AG09319 (cell line): Measurements from ENCODE around the gene CHCHD5.
"Not testable (repeated sequence)": the region's sequence is repeated elsewhere in the genome, so short reads cannot be mapped to it uniquely, and the experiment has no call there.

Source experiments
- DNase-seq: peaks from one replicate; pipeline ENCODE4 v3.0.0-alpha.2; 2010; ENCODE audit warnings: low read depth; ENCODE audit errors: extremely low read depth
- CTCF ChIP-seq: IDR thresholded peaks from 2 replicates; pipeline ENCODE4 v1.5.1; 2011; ENCODE audit warnings: low read depth, mild to moderate bottlenecking, inconsistent platforms, low read length, moderate library complexity

CHCHD5 gene

DNA sequence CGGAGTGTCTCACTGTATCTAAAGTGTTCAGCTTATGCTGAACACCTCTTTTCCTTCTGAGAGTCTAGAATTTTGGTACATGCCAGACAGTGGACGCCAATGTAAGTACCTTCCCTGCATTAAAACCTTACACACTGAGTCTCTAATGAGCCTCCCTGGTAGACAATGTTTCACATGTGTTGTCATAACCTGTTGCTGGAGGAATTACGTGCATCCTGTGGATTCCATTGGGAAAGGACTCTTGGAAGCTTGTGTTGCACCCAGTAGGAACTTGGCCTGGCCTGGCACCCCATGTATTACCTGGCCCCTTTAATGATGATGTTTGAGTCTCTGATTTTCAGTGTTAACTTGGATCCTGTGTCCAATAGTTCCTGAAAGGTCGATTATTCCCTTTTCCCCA, 20.5 kb downstream of the CHCHD5 start:
- no peak for TF ChIP-seq CTCF
- no peak for DNase-seq

DNA sequence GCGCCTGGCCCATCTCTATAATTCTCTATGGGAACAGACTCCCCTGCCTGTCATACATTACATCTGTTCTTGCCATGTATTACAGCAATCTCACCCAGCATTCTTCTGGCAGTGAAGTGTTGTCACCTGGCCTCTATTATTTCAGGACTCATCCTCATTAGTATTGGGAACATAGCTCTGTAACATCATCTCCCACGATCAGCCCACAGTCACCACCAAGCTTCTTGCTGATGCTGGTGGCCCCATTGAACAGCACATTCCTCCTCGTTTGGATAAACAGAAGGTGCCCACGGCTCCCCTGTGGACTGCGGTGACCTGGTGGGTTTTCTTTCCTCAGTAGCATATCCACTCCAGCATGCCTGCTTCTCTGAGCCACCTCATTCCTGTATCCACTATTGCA, 21.5 kb downstream of the CHCHD5 start:
- no peak for DNase-seq
- no peak for TF ChIP-seq CTCF

DNA sequence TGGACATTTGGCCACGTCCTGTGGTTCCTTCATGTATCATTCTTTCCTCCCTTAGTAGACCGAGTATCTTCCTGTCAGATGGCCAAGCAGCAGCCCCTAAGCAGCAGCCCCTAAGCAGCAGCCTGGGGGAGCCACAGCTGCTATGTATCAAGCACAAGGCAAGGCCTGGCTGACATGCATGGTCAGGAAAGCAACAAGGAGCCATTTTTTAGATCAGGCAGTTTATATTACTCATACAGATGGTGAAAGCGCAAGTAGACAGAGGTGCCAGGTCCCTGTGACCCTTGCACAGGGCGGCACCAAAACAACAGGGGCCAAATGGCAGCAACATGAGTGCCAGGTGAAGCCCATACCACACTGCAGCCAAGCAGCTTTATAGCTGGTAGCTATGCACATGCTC, 22.1 kb downstream of the CHCHD5 start:
- no peak for TF ChIP-seq CTCF
- no peak for DNase-seq

DNA sequence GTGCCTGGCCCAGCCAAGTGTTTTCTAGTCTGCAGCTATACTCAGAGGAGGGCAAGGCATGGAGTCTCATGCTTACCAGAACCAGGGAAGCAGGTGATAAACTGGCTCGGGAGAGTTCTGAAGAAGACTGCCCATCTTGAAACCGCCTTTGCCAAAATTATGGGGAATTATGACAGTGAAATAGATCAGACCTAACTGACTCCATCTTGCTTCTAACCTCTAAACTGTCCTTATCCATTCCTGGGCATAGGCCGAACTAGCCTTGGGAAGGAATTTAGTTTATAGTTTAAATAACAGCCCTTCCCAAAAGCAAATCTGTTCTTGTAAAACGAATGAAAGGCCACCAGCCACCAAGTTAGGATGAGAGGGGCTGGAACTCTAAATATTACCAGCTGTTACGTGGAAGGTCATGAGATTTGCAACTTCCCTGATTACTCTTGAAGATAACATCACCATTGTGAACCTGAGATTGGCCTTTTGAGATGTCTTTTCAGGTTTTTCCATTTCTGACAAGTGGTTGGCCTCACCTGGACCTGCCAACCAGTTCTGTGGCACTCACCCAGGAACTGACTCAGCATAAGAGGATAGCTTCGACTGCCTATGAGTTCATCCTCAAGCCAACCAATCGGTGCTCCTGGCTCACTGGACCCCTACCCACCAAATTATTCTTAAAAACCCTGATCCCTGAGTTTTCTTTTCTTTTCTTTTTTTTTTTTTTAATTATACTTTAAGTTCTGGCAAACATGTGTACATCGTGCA, 23.4 kb downstream of the CHCHD5 start:
- TF ChIP-seq CTCF, result no peak
- DNase-seq, result no peak

GRCh38 chr2:112609320-112609719, 24.9 kb downstream of the CHCHD5 start:
- not testable (repeated sequence) for DNase-seq

- DNase-seq, result not testable (repeated sequence)
Observed at GRCh38 chr2:112612283-112612682, 27.9 kb downstream of the CHCHD5 start.

DNA sequence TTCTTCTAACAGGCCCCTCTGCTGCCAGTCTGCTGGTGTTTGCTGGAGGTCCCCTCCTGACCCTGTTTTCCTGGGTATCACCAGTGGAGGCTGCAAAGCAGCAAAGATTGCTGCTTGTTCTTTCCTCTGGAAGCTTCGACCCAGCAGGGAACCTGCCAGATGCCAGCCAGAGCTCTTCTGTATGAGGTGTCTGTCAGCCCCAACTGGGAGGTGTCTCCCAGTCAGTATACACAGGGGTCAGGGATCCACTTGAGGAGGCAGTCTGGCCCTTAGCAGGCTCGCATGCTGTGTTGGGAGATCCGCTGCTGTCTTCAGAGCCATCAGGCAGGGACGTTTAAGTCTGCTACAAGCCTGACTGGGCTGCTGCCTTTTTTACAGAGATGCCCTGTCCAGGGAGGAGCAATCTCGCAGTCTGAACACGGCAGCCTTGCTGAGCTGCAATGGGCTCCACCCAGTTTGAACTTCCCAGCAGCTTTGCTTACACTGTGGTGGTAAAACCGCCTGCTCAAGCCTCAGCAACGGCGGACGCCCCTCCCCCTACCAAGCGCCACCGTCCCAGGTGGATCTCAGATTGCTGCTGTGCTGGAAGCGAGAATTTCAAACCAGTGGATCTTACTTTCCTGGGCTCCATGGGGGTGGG, 29.9 kb downstream of the CHCHD5 start:
- DNase-seq, result no peak

DNA sequence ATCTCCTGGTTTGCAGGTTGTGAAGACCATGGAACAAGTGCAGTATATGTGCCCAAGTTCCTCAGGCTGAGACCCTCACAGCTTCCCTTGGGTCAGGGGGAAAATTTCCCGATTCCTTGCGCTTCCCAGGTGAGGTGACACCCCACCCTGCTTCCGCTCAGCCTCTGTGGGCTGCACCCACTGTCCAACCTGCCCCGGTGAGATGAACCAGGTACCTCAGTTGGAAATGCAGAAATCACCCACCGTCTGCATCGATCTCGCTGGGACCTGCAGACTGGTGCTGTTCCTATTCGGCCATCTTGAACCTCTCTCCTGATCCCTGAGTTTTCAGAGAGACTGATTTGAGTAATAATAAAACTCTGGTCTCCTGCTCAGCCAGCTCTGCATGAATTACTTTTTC, 30.6 kb downstream of the CHCHD5 start:
- no peak for TF ChIP-seq CTCF
- DNase-seq, result no peak

More for the DNA sequence above, 29.9 kb downstream of the CHCHD5 start:
- no peak for TF ChIP-seq CTCF

GRCh38 chr2:112615798-112616197, 31.4 kb downstream of the CHCHD5 start:
- DNase-seq, result not testable (repeated sequence)
